ENCODE results near the gene SLAIN1.

The SLAIN1 gene

DNA sequence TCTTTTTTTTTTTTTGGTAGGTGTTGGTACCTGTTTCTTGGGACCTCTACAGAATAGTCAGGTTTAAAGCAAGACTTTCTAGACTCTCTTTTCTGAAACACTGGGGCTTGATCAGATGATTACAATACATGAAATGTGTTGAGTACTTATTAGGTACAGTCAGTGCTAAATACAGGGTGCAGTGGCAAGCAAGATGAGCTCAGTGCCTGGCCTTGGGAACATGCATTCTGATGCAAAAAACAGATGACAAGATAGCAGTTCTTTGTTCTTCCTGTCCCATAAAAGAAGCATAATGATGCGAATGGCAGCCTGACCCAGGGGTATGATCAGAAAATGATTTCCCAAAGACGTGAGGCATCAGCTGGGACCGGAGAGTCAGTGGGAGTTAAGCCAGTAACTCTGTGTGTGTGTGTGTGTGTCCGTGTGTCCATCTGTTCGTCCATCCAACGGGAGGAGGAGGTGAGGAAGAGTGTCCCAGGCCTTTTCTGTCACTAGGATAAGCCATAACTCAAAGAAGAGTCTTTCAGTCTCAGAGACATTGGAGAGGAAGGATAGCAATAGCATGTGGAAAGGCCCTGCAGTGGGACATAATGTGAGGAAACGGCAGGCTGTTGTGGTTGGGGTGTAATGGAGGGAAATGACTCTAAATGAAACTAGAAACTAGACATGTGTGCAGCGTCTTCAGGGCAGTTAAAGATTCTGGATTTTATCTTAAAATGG, 32.2 kb downstream of the SLAIN1 start:
- H3K9me3 Mint-ChIP-seq = no peaks in the 10 kb centered on the region
- TF ChIP-seq, protein P1, sequence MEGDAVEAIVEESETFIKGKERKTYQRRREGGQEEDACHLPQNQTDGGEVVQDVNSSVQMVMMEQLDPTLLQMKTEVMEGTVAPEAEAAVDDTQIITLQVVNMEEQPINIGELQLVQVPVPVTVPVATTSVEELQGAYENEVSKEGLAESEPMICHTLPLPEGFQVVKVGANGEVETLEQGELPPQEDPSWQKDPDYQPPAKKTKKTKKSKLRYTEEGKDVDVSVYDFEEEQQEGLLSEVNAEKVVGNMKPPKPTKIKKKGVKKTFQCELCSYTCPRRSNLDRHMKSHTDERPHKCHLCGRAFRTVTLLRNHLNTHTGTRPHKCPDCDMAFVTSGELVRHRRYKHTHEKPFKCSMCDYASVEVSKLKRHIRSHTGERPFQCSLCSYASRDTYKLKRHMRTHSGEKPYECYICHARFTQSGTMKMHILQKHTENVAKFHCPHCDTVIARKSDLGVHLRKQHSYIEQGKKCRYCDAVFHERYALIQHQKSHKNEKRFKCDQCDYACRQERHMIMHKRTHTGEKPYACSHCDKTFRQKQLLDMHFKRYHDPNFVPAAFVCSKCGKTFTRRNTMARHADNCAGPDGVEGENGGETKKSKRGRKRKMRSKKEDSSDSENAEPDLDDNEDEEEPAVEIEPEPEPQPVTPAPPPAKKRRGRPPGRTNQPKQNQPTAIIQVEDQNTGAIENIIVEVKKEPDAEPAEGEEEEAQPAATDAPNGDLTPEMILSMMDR (IDR thresholded peaks at IDR 0.05) = no peak
- H3K27me3 Mint-ChIP-seq (ENCODE audit: low read depth, poor library complexity) = no peaks in the 10 kb centered on the region
- H3K4me3 Mint-ChIP-seq = no peak overlapping the region
- H3K36me3 Mint-ChIP-seq (ENCODE audit: low read depth) = peaks cover 22% of the 10 kb centered on the region
- H3K27ac Mint-ChIP-seq = peak overlapping the region; percentile 28
- no peak for DNase-seq
- H3K4me1 Mint-ChIP-seq = peaks cover 29% of the 10 kb centered on the region

DNA sequence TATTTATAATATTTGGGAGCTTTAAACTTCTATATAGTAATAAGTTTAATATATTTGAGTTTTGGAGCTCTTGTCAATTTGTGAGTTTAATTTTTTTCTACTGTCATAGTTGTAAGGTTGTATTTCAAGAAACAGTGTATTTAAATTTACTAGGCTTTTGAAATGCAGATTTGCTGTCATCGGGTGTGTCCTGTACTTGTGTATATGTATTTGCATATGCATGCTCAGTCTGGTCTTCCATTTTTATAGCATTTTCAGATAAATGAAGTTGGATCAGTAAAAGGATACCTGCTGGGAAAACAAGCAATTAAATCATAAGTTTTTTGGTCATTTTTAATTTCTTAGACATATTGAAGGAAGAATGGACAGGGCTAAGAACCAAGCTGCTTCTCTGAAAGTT, 33.1 kb downstream of the SLAIN1 start:
- H3K4me1 Mint-ChIP-seq = peaks cover 20% of the 10 kb centered on the region
- H3K27ac Mint-ChIP-seq = no peak overlapping the region
- peaks cover 22% of the 10 kb centered on the region for H3K36me3 Mint-ChIP-seq (ENCODE audit: low read depth)

DNA sequence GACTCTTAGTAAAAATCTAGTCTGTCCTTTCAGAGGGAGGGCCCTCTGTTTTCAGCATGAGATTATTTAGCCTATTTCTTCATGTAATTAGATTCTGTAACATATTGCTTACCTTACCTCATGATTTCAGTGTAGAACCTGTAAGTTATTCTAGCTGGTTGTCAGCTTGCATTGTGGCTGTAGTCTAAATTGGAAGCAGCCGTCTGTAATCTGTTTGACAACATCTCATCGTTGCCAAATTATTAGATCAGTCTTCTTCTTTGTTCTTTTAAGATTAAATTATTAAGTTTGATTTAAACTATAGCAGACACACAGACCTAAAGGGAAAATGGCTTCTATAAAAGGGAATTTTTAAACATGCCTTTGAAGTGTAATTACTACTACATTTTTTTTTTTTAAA, 34.8 kb downstream of the SLAIN1 start:
- H3K36me3 Mint-ChIP-seq (ENCODE audit: low read depth) = peaks cover 22% of the 10 kb centered on the region
- H3K4me1 Mint-ChIP-seq = peaks cover 17% of the 10 kb centered on the region
- no peak overlapping the region for H3K27ac Mint-ChIP-seq
- TF ChIP-seq, protein P1 (IDR thresholded peaks at IDR 0.05) = no peak
- DNase-seq = no peak
- H3K27me3 Mint-ChIP-seq (ENCODE audit: low read depth, poor library complexity) = no peaks in the 10 kb centered on the region
- H3K4me3 Mint-ChIP-seq = no peak overlapping the region
- no peaks in the 10 kb centered on the region for H3K9me3 Mint-ChIP-seq

More for the DNA sequence above, 33.1 kb downstream of the SLAIN1 start:
- TF ChIP-seq, protein P1 (IDR thresholded peaks at IDR 0.05) = no peak
- no peaks in the 10 kb centered on the region for H3K9me3 Mint-ChIP-seq
- DNase-seq = no peak
- no peak overlapping the region for H3K4me3 Mint-ChIP-seq
- H3K27me3 Mint-ChIP-seq (ENCODE audit: low read depth, poor library complexity) = no peaks in the 10 kb centered on the region

DNA sequence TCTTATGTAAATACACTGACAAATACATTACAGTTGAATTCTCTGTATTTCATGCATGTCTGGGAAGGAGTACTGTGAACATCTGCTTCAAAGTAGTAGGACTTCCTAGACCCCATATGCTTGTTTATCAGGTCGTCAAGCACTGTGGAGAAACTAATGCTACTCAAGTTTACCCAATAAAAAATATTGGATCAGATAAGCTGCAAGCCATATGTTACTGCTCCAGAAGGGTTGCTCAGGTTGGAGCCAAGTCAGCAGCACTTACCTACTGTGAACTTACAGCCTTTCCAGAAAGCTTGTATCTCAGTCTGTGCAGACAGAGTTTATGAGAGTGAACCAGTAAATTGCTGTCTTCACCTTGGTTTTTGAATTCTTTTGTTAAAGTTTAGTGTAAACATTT, 36.2 kb downstream of the SLAIN1 start:
- H3K36me3 Mint-ChIP-seq (ENCODE audit: low read depth) = peaks cover 22% of the 10 kb centered on the region
- no peaks in the 10 kb centered on the region for H3K9me3 Mint-ChIP-seq
- no peaks in the 10 kb centered on the region for H3K27me3 Mint-ChIP-seq (ENCODE audit: low read depth, poor library complexity)
- DNase-seq = no peak
- no peak overlapping the region for H3K4me3 Mint-ChIP-seq
- TF ChIP-seq, protein P1 (IDR thresholded peaks at IDR 0.05) = no peak
- peaks cover 10% of the 10 kb centered on the region for H3K4me1 Mint-ChIP-seq
- no peak overlapping the region for H3K27ac Mint-ChIP-seq

DNA sequence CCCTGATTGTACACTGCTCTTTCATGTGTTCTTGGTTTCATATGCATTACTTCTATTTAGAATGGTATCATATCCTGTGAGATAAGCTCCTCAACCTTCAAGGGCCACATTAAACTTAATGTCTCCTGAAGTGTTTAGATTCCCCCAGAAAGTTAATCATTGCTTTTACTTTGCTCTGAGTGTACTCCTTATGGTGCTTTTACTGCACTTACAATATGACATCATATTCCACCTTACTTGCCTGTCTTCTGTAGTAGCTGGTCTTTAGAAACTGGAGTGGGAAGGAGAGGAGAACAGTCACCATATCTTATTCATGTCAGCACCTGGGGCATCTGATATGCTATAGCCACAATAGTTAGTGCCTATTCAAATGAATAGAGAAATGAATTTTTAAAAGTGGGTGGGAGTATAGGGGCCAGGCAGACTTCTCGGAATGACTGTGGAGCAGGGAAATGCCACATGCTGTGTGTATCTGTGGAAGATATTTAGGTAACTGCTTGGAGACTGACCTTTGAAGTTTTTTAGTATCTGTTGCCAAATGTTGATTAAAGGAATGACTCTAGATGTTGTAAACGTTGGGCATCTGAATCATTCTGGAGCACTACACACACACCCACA, 40.2 kb downstream of the SLAIN1 start:
- no peaks in the 10 kb centered on the region for H3K9me3 Mint-ChIP-seq
- no peak overlapping the region for H3K4me3 Mint-ChIP-seq
- no peak overlapping the region for H3K27ac Mint-ChIP-seq
- H3K36me3 Mint-ChIP-seq (ENCODE audit: low read depth) = peaks cover 2% of the 10 kb centered on the region
- H3K27me3 Mint-ChIP-seq (ENCODE audit: low read depth, poor library complexity) = no peaks in the 10 kb centered on the region
- DNase-seq = no peak
- TF ChIP-seq, protein P1 (IDR thresholded peaks at IDR 0.05) = no peak
- H3K4me1 Mint-ChIP-seq = no peaks in the 10 kb centered on the region

Data from nephron progenitor cell (in vitro differentiated cells).